ENCODE results near the gene PLRG1.
A peak's percentile ranks its signal among the peaks of the same experiment; 100 is the strongest.
"Not testable (repeated sequence)": the region's sequence is repeated elsewhere in the genome, so short reads cannot be mapped to it uniquely, and the experiment has no call there.

Gene PLRG1

DNA sequence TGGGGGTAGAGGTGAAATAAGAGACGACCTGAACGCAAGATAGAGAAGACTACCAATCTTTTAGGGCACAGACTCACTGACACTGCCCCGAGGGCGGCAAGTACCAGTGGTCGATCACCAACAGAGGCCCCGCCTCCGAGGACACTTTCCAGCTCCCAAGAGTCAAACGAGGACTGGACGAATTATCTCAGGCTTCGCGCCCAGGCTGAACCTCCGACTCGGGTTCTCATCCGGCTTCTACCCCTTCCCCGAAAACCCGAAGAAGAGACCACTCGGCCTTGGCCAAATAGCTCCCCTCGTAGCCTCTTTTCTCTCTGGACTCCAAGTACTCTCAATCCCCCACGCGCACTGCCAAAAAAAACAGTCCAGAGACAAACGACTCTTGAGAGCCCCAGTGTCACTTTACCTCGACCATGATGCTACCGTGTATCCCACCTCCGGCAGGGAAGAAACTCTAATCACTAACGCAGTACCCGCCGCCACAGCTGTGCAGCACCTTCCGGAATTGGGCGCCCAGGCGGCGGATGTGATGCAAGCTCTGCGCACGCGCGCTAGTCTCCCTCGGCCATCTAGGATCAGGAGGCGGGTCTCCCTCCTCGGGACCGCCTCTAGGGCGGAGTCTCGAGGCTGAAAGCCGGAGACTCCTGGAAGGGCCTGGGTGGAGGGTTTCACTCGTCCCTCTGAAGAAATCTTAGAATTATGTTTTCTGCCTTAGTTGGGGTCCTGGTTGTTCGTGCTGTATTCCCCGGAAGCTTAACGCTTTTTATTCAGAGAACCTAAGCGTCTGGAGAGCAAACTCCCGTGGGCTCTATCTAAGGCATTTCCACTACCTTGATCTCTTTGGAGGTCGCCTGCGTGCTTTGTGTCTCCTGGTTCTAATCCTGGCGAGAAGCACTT lies at the start of gene PLRG1:
Gene PLRG1 (minus strand): TSS at position 507 of the 897 bp plus-strand sequence. CDS start 92 bp downstream, at position 415.
- peak; percentile 88 for DNase-seq (ENCODE audit: low spot score)

DNA sequence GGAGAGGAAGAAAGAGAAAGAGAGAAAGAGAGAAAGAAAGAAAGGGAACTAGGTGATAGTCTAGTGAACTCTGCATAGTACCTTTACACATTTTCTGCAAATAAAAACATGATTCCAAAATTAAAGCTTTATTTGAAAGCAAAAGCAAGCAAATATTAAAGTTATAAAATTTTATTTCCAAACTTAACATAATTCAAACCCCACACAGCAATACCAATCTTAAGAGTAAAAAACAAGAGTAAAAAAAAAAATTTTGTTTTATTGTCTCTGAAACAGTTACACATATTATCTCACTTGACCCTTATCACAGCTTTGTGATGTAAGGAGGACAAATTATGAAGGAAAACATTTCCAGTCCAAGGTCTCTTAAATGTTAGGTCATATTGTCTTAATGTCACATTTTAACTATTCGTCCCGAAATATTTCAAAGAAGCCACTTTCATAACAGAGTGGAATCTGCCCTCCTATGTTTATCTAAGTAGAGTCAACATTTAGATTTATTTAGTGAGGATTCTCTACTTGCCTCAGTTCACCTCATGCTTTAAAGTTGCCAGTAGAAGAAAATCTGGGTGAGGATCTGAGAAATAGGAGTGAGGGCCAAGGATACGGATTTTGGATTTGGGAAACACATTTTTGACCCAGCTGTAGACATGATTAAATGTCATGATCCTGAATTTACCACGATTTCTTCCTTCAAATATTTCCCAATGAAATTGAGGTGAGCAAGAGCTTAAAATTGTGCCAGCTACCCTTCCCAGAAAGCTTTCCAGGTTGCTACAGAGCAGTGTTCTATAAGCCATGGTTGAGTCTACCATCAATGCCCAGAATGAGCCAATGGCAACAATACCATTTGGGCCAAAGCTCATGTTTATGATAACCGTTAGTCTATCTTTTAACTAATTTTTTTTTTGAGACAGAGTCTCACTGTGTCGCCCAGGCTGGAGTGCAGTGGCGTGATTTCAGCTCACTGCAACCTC lies 47.9 kb upstream of the PLRG1 start:
- no peak for DNase-seq (ENCODE audit: low spot score)

DNA sequence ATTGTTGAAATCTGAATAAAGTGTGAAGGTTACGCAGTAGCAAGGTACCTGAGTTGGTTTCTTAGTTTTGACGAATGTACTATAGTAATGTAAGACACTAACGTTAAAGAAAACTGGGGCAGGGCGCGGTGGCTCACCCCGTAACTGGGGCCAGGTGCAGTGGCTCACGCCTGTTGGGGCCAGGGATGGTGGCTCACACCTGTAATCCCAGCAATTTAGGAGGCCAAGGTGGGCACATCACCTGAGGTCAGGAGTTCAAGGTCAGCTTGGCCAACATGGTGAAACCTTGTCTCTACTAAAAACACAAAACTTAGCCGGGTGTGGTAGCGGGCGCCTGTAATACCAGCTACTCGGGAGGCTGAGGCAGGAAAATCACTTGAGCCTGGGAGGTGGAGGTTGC lies 47.1 kb upstream of the PLRG1 start:
- DNase-seq (ENCODE audit: low spot score): not testable (repeated sequence)

DNA sequence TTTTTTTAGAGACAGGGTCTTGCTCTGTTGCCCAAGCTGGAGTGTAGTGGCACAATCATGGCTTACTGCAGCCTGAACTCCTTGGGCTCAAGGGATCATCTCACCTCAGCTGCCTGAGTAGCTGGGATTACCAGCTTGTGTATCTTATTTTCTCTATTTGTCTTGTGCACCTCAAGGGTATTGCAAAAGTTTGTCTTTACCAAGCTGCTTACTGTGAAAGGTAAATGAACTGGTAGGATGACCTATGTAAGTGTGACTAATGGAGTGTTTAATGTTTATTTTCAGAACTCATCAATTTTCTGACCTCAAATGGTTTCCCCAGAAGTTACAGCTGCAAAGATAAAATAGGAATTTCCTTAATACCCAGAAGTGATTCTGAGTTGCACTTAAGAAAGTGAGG lies 45.6 kb upstream of the PLRG1 start:
- no peak for DNase-seq (ENCODE audit: low spot score)

DNA sequence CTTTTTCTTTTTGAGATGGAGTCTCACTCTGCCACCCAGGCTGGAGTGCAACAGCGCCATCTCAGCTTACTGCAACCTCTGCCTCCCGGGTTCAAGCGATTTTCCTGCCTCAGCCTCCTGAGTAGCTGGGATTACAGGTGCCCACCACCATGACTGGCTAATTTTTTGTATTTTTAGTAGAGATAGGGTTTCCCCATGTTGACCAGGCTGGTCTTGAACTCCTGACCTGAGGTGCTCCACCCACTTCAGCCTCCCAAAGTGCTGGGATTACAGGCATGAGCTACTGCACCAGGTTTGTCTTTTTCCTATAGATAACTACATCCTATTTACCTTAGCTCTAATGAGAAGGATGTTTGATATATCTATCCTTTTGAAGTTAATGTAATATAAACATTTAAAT lies 44.1 kb upstream of the PLRG1 start:
- not testable (repeated sequence) for DNase-seq (ENCODE audit: low spot score)

DNA sequence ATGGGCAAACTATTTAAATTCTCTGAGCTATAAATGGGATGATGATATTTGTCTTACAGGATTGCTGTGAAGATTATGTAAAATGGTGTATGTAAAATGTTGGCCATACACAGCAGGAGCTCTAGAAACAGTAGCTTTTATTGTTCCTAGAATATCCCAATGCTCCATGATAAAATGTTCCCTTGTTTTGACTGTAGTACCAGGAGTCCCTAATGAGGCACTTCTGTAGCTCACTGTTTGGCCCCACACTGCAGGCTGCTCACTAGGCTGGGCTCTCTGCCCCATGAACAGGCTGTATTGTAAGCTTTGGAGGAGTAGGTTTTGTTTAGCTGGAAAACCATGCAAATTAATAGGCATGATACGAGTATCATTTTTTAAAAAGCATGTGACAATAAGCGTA lies 43.7 kb upstream of the PLRG1 start:
- no peak for DNase-seq (ENCODE audit: low spot score)

DNA sequence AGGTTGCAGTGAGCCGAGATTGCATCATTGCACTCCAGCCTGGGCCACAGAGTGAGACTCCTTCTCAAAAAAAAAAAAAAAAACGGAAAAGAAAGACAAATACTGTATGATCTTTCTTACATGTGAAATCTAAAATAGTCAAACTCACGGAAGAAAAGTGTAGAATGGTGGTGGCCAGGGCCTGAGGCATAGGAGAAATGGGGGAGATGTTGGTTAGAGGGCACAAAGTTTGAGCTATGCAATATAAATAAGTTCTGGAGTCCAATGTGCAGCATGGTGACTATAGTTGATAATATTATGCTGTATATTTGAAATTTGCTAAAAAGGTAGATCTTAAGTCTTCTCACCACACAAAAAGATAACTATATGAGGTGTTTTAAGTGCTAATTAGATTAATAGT lies 41.7 kb upstream of the PLRG1 start:
- DNase-seq (ENCODE audit: low spot score): no peak

DNA sequence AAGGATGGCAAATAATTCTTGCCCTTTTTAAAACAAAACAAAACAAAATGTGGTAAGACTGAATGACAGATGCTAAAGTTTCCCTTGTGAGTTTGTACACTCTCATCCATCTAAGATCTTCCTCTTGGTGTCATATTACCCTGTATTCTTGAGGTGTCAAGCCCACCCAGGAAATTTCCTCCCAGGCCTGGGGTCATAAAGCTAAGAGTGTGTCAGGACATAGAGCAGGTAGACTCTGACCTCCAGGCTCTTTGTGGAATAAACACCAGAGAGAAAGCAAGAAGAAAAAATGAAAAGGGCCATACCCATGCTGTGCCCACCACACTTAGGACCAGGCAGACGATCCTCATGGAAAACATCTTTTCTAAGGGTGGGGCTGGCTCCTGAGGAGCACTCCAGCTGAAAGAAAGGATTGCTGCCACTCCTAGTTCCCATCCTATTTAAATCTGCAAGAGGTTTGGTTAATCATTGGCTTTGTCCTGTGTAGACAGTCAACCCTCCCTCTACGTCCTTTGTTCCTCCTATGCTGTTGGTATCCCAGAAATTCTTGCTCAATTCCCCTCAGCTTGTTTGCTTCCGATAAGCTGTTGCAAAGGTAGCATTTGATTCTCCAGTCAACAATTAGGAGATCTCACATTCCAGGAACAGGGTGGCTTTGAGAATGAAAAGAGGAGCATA lies 40.3 kb upstream of the PLRG1 start, which contains the start of gene FGA:
Gene FGA (minus strand): TSS at position 414 of the 678 bp plus-strand sequence. CDS start 55 bp downstream, at position 359.
- DNase-seq (ENCODE audit: low spot score): peak; percentile 49

DNA sequence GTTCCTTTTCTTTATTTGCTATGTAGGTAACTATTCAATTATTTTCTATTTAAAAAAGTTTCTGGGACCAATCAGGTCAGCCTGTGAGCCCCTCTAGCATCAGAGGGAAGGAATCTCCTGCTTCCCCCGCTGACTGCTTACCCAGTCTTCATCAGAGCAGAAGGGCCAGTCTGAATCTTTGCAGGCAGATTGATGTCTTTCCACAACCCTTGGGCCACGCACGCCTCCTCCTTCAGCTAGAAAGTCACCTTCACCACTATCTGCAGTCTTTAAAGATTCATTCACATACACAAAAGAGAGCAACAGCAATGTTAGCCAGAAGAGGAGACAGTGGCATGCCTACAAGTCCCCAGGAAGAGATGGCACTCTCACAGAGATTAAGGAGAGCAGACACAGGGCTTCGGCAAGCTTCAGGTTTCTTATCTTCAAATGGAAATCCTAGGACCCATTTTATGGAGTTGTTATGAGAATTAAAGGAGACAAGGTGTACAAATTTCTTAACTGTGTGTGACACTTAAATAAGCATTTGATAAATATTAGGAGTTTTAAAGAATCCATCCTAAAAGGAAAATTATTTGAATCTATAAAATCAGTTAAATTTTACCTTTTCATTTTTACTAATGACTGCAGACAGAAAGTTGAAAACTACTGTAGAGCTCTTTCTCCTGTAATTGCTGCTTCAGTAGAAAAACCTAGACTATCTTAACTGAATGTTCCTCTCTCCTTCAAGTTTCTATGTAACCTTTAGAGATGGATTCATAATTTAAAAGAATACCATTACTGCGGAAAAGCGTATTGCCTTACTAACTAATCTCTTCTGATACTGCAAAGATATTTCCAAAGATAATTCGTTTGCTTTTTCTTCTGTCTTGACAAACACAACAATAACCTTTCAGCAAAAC lies 39.3 kb upstream of the PLRG1 start:
- DNase-seq (ENCODE audit: low spot score): no peak

DNA sequence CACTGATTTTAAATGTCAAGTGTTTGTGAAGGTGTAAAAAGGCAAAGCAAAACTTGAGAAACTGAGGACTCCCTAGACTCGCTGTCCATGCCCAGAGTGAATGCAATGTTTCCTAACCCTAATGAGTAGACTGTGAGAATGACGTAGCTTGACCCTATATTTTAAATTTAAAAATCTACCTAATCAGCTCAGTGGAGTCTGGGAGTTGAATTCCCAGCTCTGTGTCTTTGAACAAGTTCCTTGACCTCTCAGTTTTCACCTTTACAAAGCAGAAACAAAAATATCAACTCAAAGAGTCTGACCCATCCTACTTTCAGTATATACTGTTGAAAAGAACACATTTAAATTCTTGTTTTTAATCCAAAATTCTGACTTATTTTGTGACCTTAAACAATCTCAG lies 38.0 kb upstream of the PLRG1 start:
- no peak for DNase-seq (ENCODE audit: low spot score)

DNA sequence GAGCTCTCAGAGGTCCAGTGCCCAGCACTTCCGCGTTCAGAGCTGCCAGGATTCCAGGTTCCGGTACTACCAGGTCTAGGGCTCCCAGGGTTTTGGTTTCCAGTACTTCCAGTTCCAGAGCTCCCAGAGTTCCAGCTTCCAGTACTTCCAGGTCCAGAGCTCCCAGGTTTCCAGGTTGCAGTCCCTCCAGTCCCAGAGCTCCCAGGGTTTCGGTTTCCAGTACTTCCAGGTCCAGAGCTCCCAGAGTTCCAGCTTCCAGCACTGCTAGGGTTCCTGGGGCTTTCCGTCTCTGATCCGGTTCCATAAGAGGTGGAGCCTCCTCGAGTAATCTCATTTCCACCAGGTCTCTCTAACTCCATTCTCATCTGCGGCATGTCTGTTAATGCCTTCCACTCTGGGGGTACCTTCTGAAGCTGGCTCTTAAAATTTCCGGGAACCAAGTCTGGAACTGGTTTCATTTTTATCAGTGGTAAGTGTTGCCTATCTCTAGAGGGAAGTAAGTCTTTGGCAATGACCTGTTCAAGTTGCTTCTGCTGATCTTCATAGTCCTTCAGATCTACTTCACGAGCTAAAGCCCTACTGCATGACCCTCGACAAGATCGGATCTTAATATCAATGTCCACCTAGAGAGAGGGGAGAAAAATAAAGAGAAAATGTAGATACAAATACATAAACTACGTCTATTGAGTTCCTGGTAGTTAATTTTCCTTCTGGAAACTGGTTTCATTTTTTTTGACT lies 36.3 kb upstream of the PLRG1 start:
- DNase-seq (ENCODE audit: low spot score): no peak

DNA sequence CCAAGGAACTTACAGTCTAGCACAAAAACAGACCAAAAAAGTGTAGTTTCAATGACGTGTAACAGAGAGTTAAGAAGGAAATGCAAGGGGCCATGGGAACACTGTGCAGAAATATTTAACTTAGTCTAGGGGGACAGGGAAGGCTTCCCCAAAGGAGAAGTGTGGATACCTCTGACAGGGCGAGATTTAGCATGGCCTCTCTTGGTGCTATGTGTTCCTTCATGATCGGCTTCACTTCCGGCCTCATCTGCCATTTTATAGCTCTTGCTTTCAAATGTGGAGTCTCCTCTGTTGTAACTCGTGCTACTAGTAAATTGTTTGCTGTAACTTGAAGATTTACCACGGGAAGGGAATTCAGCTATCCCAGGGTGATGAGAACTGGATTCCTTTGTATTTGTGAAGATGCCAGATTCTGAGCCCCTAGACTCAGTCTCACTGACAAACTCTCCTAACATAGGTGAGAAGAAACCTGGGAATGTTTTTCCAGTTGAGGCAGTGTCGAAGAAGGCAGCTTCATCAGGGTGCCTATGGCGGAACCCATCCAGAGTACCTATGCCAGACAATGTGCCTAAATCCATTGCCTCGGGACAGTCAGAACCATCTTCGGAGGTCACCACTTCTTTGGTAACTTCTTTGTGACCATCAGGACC lies 35.3 kb upstream of the PLRG1 start:
- no peak for DNase-seq (ENCODE audit: low spot score)

DNA sequence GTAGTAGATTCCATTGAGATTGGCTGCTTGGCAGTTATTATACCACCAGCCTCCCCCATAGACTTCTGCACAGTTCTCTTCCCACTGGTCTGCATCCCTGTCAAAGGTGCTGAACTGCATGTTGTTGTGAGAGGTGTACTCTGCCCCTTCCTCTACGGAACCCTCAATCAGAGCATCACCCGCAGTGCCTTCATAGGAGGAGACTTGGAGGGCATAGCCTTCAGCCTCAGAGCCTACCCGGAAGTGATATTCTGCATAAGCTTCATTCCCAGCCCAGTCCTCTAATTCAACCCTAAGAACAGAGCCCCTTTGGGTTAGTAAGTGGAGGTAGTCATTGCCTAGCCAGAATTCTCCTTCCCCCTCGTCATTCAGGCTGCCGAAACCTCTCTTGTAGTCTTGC lies 34.1 kb upstream of the PLRG1 start:
- DNase-seq (ENCODE audit: low spot score): no peak

DNA sequence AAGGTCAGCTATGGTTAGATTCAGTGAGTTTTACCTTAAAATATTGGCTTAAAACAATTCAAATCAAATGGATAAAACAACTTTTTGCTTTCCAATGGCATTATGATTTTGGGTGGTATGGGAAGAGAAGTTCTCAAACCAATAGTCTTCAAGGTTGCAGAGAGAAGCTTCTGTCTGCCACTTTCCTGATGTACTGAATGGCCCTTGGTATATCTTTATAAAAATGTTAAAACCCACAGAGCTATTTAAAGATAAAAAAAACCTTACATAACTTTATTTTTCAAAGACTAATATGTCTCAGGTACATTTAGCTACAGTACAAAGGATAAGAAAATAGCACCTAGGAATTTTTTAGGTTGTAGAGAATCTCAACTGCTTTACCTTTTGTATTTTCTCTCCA lies 33.5 kb upstream of the PLRG1 start:
- DNase-seq (ENCODE audit: low spot score): no peak

DNA sequence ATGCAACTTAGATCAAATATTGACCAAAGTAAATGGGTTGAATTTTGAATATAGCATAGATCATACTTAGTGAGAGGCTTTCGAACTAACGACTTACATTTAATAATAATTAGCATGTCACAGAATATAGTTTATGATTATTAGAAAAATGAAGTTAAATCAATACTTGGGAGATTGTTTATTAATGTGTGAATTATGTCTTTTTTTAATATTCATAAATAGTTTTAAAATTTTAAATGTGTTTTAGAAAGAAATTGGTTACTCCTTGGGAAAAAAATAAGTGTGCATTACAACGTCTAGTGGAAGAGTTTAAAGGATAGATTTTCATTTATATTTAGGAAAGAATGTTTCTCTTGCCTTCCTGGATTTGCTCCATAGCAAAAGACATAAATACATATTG lies 33.0 kb upstream of the PLRG1 start:
- no peak for DNase-seq (ENCODE audit: low spot score)

DNA sequence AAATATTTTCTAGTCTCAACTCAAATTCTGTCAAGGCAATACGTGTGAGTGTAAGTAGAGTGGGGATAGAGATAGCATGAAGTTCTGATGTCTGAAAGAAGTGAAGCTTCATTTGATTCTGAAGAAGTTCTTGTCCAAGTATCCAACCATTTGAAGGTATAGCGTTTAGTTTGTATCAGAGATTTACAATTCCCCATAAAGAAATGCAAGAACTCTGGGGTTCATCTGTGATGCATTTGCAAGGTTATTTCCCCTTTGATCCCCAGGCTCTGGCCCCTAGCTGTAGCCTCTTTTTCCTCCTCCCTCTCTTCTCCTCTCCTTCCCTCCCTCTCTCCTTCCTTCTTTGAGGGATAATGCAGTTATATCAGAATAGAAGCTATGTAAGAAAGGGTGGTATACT lies 32.5 kb upstream of the PLRG1 start:
- DNase-seq (ENCODE audit: low spot score): no peak

DNA sequence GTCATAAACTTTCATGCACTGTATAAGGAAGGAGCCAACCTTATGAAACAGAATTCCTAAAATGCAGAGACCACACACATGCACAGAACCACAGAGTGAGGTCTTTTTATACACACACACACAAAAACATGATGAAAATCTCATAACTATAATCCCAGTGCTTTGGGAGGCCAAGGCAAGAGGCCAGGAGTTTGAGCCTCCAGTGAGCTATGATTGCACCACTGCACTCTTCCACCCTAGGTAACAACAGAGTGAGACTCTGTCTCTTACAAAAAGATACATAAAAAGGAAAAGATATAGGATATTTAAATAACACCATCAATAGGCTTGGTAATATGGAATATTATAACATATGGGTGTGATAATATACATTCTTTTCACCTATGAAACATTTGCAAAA lies 29.7 kb upstream of the PLRG1 start:
- no peak for DNase-seq (ENCODE audit: low spot score)

DNA sequence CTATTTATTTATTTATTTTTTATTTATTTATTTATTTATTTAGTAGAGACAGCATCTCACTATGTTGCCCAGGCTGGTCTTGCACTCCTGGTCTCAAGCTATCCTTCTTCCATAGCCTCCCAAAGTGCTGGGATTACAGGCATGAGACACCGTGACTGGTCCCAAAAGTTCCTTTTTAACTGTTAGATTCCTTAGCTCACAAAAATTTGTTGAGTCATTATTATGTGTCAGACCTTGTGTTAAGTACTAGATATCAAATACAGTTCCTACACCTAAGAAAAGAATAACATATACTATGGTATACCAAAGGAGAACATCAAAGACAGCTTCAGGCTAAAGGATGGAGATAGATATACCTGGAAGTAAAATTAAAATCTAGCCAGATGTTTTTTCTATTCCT lies 28.7 kb upstream of the PLRG1 start:
- DNase-seq (ENCODE audit: low spot score): no peak

DNA sequence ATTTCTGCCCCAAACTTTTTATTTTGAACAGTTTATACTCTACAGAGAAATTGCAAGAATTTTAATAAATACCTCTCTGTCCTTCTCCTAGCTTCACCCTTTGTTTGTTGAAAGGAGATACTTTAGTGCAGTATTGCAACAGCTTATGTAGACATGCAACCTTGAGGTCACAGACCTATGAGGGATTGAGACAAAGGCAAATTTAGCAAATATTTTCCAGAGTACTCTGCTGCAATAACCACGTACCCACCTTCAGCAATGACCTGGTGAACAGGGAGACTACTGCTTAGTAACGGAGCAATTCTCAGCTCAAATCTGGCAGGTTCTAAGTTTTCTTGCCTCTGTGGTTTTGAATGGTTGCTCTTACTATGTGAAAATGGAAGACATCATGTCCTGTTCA lies 27.1 kb upstream of the PLRG1 start:
- no peak for DNase-seq (ENCODE audit: low spot score)

DNA sequence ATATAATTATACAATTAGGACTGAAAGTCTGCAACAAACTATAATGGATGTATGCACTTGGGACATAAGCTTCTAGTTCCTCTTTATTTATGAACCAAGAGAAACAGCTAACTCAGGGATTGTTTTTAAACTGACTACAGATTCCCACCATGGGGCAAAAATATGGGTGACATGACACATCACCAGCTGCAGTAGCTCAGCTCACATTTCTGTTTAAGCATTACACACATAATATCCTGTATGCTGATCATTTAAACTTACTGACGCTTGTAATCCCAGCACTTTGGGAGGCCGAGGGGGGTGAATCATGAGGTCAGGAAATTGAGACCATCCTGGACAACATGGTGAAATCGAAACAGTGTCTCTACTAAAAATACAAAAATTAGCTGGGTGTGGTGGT lies 24.1 kb upstream of the PLRG1 start:
- DNase-seq (ENCODE audit: low spot score): no peak
